Duodenal mucosa (tissue), 2 donors: ENCODE data around the gene MSH2.
"Not testable (repeated sequence)": the region's sequence is repeated elsewhere in the genome, so short reads cannot be mapped to it uniquely, and the experiment has no call there.

Experiments
- H3K27ac ChIP-seq: one replicate; pipeline ENCODE4 v1.7.0; 2013; ENCODE audit warnings: low read depth, low read length
- H3K27me3 ChIP-seq, 2 donors: one replicate each; pipeline ENCODE4 v1.7.0; 2013; ENCODE audit warnings: low read length in 2 of 2, control low read depth in 1 of 2; ENCODE audit not compliant: insufficient read depth in 2 of 2, control insufficient read depth in 1 of 2
- H3K36me3 ChIP-seq, 2 donors: one replicate each; pipeline ENCODE4 v1.7.0; 2013; ENCODE audit warnings: low read length in 2 of 2, control low read depth in 1 of 2; ENCODE audit not compliant: insufficient read depth in 2 of 2, control insufficient read depth in 1 of 2
- H3K4me1 ChIP-seq, 2 donors: one replicate each; pipeline ENCODE4 v1.7.0; 2013; ENCODE audit warnings: low read length in 2 of 2, control low read depth in 1 of 2; ENCODE audit not compliant: insufficient read depth in 2 of 2, control insufficient read depth in 1 of 2
- H3K4me3 ChIP-seq, 2 donors: one replicate each; pipeline ENCODE4 v1.7.0; 2013; ENCODE audit warnings: low read length in 2 of 2, low read depth in 1 of 2
- H3K9ac ChIP-seq, 2 donors: one replicate each; pipeline ENCODE4 v1.7.0; 2013; ENCODE audit warnings: low read length in 2 of 2, low read depth in 1 of 2
- H3K9me3 ChIP-seq, 2 donors: one replicate each; pipeline ENCODE4 v1.7.0; 2013; ENCODE audit warnings: low read length in 2 of 2, control low read depth in 1 of 2; ENCODE audit not compliant: control insufficient read depth in 1 of 2

Gene MSH2

GRCh38 chr2:47405757-47406156, 2.8 kb downstream of the MSH2 start:
- Histone ChIP-seq H3K9me3 (no peaks in the 10 kb centered on the region), H3K9ac (no peak overlapping the region), H3K27ac (no peak overlapping the region), H3K4me1 (peaks cover 13 to 15% of the 10 kb centered on the region in 2 donors), H3K4me3 (no peak overlapping the region), H3K27me3 (no peaks in the 10 kb centered on the region), H3K36me3 (peaks cover 0 to 4% of the 10 kb centered on the region in 2 donors)

GRCh38 chr2:47406649-47407330, 3.8 kb downstream of the MSH2 start:
- not testable (repeated sequence) for H3K36me3 ChIP-seq, H3K4me3 ChIP-seq, H3K27me3 ChIP-seq, H3K9me3 ChIP-seq, H3K9ac ChIP-seq, H3K27ac ChIP-seq
- H3K4me1 ChIP-seq = peaks cover 13 to 15% of the 10 kb centered on the region in 2 donors

GRCh38 chr2:47407976-47408375, 5.0 kb downstream of the MSH2 start:
- not testable (repeated sequence) for H3K27me3 ChIP-seq, H3K4me3 ChIP-seq, H3K9me3 ChIP-seq, H3K27ac ChIP-seq, H3K9ac ChIP-seq
- H3K36me3 ChIP-seq = peaks cover 0 to 17% of the 10 kb centered on the region in 2 donors
- peaks cover 8 to 11% of the 10 kb centered on the region in 2 donors for H3K4me1 ChIP-seq

GRCh38 chr2:47414682-47415458, 11.9 kb downstream of the MSH2 start:
- H3K4me3 ChIP-seq = no peak overlapping the region

GRCh38 chr2:47420214-47420613, 17.3 kb downstream of the MSH2 start:
- H3K27ac ChIP-seq = no peak overlapping the region
- no peak overlapping the region for H3K4me3 ChIP-seq
- no peak overlapping the region for H3K9ac ChIP-seq
- no peaks in the 10 kb centered on the region for H3K9me3 ChIP-seq
- H3K27me3 ChIP-seq = no peaks in the 10 kb centered on the region
- peaks cover 0 to 18% of the 10 kb centered on the region in 2 donors for H3K36me3 ChIP-seq
- no peaks in the 10 kb centered on the region for H3K4me1 ChIP-seq

More at GRCh38 chr2:47414682-47415458, 11.9 kb downstream of the MSH2 start:
- Histone ChIP-seq H3K4me1 (no peaks in the 10 kb centered on the region), H3K9ac (no peak overlapping the region), H3K27me3 (no peaks in the 10 kb centered on the region), H3K9me3 (no peaks in the 10 kb centered on the region), H3K27ac (no peak overlapping the region), H3K36me3 (peaks cover 0 to 42% of the 10 kb centered on the region in 2 donors)

- not testable (repeated sequence) for H3K27ac ChIP-seq, H3K4me1 ChIP-seq
- peaks cover 0 to 18% of the 10 kb centered on the region in 2 donors for H3K36me3 ChIP-seq
Measured at GRCh38 chr2:47420683-47421082, 17.7 kb downstream of the MSH2 start.

GRCh38 chr2:47422016-47422415, 19.1 kb downstream of the MSH2 start:
- H3K4me1 ChIP-seq = no peaks in the 10 kb centered on the region
- H3K9me3 ChIP-seq = no peaks in the 10 kb centered on the region
- H3K27me3 ChIP-seq = no peaks in the 10 kb centered on the region
- peaks cover 0 to 10% of the 10 kb centered on the region in 2 donors for H3K36me3 ChIP-seq
- H3K4me3 ChIP-seq = no peak overlapping the region
- H3K9ac ChIP-seq = no peak overlapping the region
- no peak overlapping the region for H3K27ac ChIP-seq

More at GRCh38 chr2:47420683-47421082, 17.7 kb downstream of the MSH2 start:
- H3K9me3 ChIP-seq, H3K27me3 ChIP-seq, H3K9ac ChIP-seq, H3K4me3 ChIP-seq: not testable (repeated sequence)

- no peaks in the 10 kb centered on the region for H3K4me1 ChIP-seq
- H3K27ac ChIP-seq = no peak overlapping the region
- H3K36me3 ChIP-seq = peaks cover 0 to 4% of the 10 kb centered on the region in 2 donors
- no peak overlapping the region for H3K4me3 ChIP-seq
- no peaks in the 10 kb centered on the region for H3K9me3 ChIP-seq
- H3K9ac ChIP-seq = no peak overlapping the region
- H3K27me3 ChIP-seq = no peaks in the 10 kb centered on the region
Measured at GRCh38 chr2:47422560-47422959, 19.6 kb downstream of the MSH2 start.

GRCh38 chr2:47426786-47427185, 23.8 kb downstream of the MSH2 start:
- Histone ChIP-seq H3K27ac (no peak overlapping the region), H3K9me3 (no peaks in the 10 kb centered on the region), H3K27me3 (no peaks in the 10 kb centered on the region), H3K4me1 (no peaks in the 10 kb centered on the region), H3K36me3 (peaks cover 6 to 18% of the 10 kb centered on the region in 2 donors), H3K4me3 (no peak overlapping the region), H3K9ac (no peak overlapping the region)

- no peaks in the 10 kb centered on the region for H3K9me3 ChIP-seq
- H3K27me3 ChIP-seq = no peaks in the 10 kb centered on the region
- H3K36me3 ChIP-seq = peaks cover 6 to 18% of the 10 kb centered on the region in 2 donors
- no peak overlapping the region for H3K9ac ChIP-seq
- H3K4me1 ChIP-seq = no peaks in the 10 kb centered on the region
- no peak overlapping the region for H3K4me3 ChIP-seq
- H3K27ac ChIP-seq = no peak overlapping the region
Measured at GRCh38 chr2:47429795-47430194, 26.8 kb downstream of the MSH2 start.
